NCI-H2227 (cell line): ENCODE results near the gene CTSW.

Source experiments
- DNase-seq: peaks from one replicate; lab custom pipeline; 2025; ENCODE audit not compliant: unreplicated experiment; lab: John Stamatoyannopoulos, UW

Gene CTSW

DNA sequence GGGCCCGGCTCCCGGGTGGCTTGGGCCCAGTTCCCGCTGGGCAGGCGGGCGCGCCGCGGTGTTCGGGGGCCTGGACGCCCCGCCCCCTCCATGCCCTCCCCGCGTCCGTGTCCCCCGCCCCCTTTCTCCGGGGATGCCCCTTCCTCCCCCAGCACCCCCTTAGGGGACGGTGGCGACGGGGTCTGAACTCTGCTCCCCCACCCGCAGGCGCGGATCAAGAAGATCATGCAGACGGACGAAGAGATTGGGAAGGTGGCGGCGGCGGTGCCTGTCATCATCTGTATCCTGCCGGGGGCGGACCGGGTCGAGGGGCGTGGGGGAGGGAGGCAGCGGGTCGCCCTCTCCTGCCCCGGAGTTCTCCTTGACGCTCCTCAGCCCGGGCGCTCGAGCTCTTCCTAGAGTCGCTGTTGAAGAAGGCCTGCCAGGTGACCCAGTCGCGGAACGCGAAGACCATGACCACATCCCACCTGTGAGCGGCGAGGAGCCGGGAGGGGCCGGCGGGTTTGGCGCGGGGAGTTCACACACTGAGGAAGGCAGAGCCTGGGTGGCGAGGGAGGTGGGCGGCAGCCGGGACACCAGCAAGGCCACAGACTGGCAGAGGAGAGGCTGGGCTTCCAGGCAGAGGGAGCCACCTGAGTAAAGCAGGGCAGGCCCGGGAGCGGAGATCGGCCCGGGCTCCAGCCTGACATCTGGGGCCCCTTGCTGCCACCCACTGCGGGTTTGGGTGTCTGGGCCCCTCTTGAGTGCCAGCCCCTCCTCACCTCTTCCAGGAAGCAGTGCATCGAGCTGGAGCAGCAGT lies 40.1 kb downstream of the CTSW start:
- peak; percentile 58 for DNase-seq

DNA sequence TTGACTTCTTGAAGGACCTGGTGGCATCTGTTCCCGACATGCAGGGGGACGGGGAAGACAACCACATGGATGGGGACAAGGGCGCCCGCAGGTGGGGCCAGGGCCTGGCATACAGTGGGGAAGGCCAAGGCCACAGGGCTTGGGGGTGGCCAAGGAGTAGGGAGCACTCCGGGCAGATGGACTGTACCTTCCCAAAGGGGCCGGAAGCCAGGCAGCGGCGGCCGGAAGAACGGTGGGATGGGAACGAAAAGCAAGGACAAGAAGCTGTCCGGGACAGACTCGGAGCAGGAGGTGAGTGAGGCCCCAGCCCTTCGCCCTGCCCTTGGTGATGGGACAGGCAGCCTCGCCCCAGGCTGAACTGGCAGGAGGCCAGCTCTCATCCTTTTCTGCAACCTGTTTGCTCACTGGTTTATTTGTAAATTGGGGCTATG lies 40.8 kb downstream of the CTSW start:
- DNase-seq = no peak

DNA sequence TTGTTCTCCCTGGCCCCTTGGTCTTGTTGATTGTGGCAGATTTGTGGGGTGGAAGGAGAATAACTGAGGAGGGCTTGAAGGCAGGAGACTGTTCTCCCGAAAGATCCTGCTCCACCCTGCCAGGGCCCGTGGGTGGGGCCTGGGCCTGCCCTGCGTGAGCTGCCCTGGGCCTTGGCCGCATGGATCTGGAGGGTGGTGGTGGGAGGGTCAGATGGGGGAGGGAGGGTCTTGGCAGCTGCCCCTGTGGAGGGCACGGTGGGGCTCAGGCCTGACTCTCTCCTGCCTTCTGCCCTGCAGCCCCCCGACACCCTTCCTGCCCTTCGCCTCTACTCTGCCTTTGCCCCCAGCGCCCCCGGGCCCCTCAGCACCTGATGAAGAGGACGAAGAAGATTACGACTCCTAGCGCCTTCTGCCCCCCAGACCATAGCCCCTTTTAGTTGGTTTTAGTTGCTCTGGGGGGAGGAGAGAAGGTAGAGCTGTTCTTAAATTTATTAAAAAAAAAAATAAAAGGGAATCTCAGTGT lies 41.5 kb downstream of the CTSW start:
- DNase-seq = no peak

GRCh38 chr11:65921876-65922275 lies 42.2 kb downstream of the CTSW start:
- no peak for DNase-seq

GRCh38 chr11:65922565-65922964 lies 42.9 kb downstream of the CTSW start:
- DNase-seq = no peak

DNA sequence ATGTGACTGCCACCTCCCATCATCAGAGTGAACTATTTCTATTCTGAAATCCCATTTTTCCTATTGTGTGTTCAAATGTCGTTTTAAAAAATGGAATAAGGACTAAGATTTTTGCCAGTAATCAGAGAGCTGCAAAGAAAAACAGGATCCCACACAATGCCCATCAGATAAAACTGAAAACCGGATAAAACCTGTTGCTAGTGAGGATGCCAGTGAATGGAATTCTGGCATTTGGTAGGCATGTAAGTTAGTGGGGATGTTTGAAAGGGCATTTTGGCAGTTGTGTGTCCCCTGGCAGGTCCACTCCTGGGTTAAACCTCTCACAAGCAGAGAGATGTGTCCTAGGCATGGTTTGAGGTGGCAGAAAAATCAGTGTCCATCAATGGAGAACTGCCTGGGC lies 45.8 kb downstream of the CTSW start:
- no peak for DNase-seq

DNA sequence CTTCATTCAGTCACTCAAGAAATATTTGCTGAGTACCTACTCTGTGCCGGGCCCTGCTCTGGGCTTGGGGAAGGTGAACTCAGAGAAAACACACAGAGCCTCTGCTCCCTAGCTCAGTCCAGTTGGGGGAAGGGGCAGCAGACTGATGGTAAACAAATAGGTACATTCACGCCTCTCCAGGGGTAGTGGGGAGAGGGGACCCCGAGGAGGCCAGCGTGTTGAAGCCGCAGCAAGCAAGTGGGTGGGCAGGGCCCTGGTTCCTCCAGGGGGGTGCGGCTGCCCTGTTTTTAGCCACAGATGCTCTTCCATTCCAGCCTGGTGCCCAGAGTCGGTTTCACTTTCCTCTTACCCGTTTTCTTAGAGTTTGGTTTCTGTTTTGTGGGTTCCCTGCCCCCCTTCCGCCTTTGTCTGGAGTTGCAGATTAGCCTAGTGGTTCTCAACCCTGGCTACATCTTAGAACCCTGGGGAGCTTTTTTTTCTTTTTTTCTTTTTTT lies 48.3 kb downstream of the CTSW start:
- DNase-seq = no peak

GRCh38 chr11:65928667-65929066 lies 49.0 kb downstream of the CTSW start:
- DNase-seq = no peak

DNA sequence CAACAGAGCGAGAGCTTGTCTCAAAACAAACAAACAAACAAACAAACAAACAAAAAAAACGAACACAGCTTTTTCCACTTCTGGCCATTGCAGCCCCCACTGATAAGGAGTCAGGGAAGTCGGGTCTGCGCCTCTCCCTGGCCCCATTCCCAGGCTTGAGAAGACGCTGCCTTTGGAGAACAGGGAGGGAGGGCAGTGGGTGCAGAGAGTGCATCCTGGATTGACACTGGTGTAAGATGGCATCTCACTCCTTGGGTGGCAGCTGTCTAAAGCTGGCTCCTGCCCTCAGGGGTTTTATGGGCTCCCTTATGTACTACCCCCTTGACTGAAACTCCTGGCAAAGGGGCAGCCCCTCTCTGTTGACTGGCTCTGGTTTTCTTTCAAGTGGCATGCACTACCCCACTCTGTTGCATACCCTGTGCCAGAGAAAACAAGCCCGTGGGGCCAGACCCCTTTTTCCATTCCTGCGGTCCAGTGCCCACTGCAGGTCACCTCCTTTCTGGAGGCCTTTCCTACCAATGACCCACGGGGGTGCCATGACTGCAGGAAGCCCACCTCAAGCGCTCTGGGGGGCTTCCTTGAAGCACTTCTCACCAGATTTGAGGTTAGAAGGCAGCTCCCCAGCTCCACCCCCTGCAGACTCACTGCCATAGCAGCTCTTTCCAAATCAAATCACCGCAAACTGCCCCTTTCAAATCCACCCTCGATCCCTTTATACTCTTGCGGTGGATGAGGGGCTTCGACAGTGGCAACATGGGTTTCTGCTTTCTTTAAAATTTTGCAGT lies 52.3 kb downstream of the CTSW start:
- DNase-seq = no peak

DNA sequence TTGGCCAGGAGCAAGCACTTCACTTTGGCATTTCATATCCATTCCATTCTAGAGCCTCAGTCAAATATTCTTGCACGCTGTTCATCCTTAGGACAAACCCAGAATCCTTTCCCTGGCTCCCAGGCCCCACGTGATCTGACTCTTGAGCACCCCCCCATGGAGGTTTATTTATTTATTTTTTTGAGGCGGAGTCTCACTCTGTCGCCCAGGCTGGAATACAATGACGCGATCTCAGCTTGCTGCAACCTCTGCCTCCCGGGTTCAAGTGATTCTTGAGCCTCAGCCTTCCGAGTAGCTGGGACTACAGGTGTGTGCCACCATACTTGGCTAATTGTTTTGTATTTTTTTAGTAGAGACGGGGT lies 52.9 kb downstream of the CTSW start:
- DNase-seq = peak; percentile 78
